ENCODE measurements around the gene SH3D21. TPM values are rescaled to one million over a fixed set of nuclear protein-coding genes. Genes with fewer than 3 reads are reported as not detected.

The SH3D21 gene
- total RNA-seq, 1 donor from 2014 or later, result 20.4 TPM

- H3K36me3 Mint-ChIP-seq (ENCODE audit: low read depth), result peaks cover 30% of the 10 kb centered on the region
- H3K4me3 Mint-ChIP-seq (ENCODE audit: low read depth), result no peak overlapping the region
- intact Hi-C loops (cut with micrococcal nuclease), result loop anchor here (1.0 kb wide), 2 partner anchors 26 to 78 kb away; no protein-coding TSS in a partner anchor
- peaks cover 5% of the 10 kb centered on the region for H3K4me1 Mint-ChIP-seq (ENCODE audit: low read depth)
- DNase-seq (ENCODE audit: low spot score), result no peak
- H3K27ac Mint-ChIP-seq, result no peak overlapping the region
- no peaks in the 10 kb centered on the region for H3K9me3 Mint-ChIP-seq
- H3K27me3 Mint-ChIP-seq (ENCODE audit: low read depth), result no peaks in the 10 kb centered on the region
Observed at GRCh38 chr1:36342426-36343185, 36.4 kb downstream of the SH3D21 start.

- Mint-ChIP-seq H3K27ac (no peak overlapping the region), H3K4me1 (ENCODE audit: low read depth) (peaks cover under 1% of the 10 kb centered on the region), H3K27me3 (ENCODE audit: low read depth) (no peaks in the 10 kb centered on the region), H3K4me3 (ENCODE audit: low read depth) (no peak overlapping the region), H3K9me3 (no peaks in the 10 kb centered on the region), H3K36me3 (ENCODE audit: low read depth) (peaks cover 40% of the 10 kb centered on the region)
- intact Hi-C loops (cut with micrococcal nuclease), result no loop called here
- no peak for DNase-seq (ENCODE audit: low spot score)
Observed at GRCh38 chr1:36343651-36344394, 37.7 kb downstream of the SH3D21 start.

GRCh38 chr1:36344395-36344680 is 38.2 kb downstream of the SH3D21 start:
- Mint-ChIP-seq H3K27me3 (ENCODE audit: low read depth) (no peaks in the 10 kb centered on the region), H3K4me1 (ENCODE audit: low read depth) (no peaks in the 10 kb centered on the region), H3K9me3 (no peaks in the 10 kb centered on the region), H3K4me3 (ENCODE audit: low read depth) (no peak overlapping the region), H3K27ac (no peak overlapping the region), H3K36me3 (ENCODE audit: low read depth) (peaks cover 40% of the 10 kb centered on the region)
- intact Hi-C loops (cut with micrococcal nuclease), result no loop called here
- no peak for DNase-seq (ENCODE audit: low spot score)

GRCh38 chr1:36345353-36345752 is 39.2 kb downstream of the SH3D21 start:
- DNase-seq (ENCODE audit: low spot score), result no peak
- H3K36me3 Mint-ChIP-seq (ENCODE audit: low read depth), result peaks cover 40% of the 10 kb centered on the region
- H3K9me3 Mint-ChIP-seq, result no peaks in the 10 kb centered on the region
- intact Hi-C loops (cut with micrococcal nuclease), result no loop called here
- H3K4me3 Mint-ChIP-seq (ENCODE audit: low read depth), result no peak overlapping the region
- H3K27ac Mint-ChIP-seq, result no peak overlapping the region
- no peaks in the 10 kb centered on the region for H3K27me3 Mint-ChIP-seq (ENCODE audit: low read depth)
- peaks cover 2% of the 10 kb centered on the region for H3K4me1 Mint-ChIP-seq (ENCODE audit: low read depth)

GRCh38 chr1:36346741-36347370 is 40.7 kb downstream of the SH3D21 start:
- Mint-ChIP-seq H3K4me3 (ENCODE audit: low read depth) (no peak overlapping the region), H3K27ac (no peak overlapping the region), H3K27me3 (ENCODE audit: low read depth) (no peaks in the 10 kb centered on the region), H3K36me3 (ENCODE audit: low read depth) (peaks cover 30% of the 10 kb centered on the region), H3K4me1 (ENCODE audit: low read depth) (peaks cover 10% of the 10 kb centered on the region), H3K9me3 (no peaks in the 10 kb centered on the region)
- intact Hi-C loops (cut with micrococcal nuclease), result no loop called here
- DNase-seq (ENCODE audit: low spot score), result no peak

GRCh38 chr1:36349241-36349671 is 43.1 kb downstream of the SH3D21 start:
- H3K9me3 Mint-ChIP-seq, result no peaks in the 10 kb centered on the region
- H3K36me3 Mint-ChIP-seq (ENCODE audit: low read depth), result peaks cover 29% of the 10 kb centered on the region
- H3K27me3 Mint-ChIP-seq (ENCODE audit: low read depth), result no peaks in the 10 kb centered on the region
- H3K27ac Mint-ChIP-seq, result peak overlapping the region; percentile 28
- H3K4me3 Mint-ChIP-seq (ENCODE audit: low read depth), result no peak overlapping the region
- H3K4me1 Mint-ChIP-seq (ENCODE audit: low read depth), result peaks cover 10% of the 10 kb centered on the region
- intact Hi-C loops (cut with micrococcal nuclease), result no loop called here
- no peak for DNase-seq (ENCODE audit: low spot score)

GRCh38 chr1:36349839-36350238 is 43.7 kb downstream of the SH3D21 start:
- intact Hi-C loops (cut with micrococcal nuclease), result no loop called here
- Mint-ChIP-seq H3K4me3 (ENCODE audit: low read depth) (no peak overlapping the region), H3K9me3 (no peaks in the 10 kb centered on the region), H3K27me3 (ENCODE audit: low read depth) (no peaks in the 10 kb centered on the region), H3K4me1 (ENCODE audit: low read depth) (peaks cover 10% of the 10 kb centered on the region), H3K27ac (peak overlapping the region; percentile 28), H3K36me3 (ENCODE audit: low read depth) (peaks cover 29% of the 10 kb centered on the region)
- no peak for DNase-seq (ENCODE audit: low spot score)

GRCh38 chr1:36350659-36351226 is 44.6 kb downstream of the SH3D21 start:
- no peaks in the 10 kb centered on the region for H3K27me3 Mint-ChIP-seq (ENCODE audit: low read depth)
- H3K36me3 Mint-ChIP-seq (ENCODE audit: low read depth), result peaks cover 29% of the 10 kb centered on the region
- intact Hi-C loops (cut with micrococcal nuclease), result no loop called here
- peak overlapping the region; percentile 20 for H3K27ac Mint-ChIP-seq
- H3K4me3 Mint-ChIP-seq (ENCODE audit: low read depth), result no peak overlapping the region
- H3K4me1 Mint-ChIP-seq (ENCODE audit: low read depth), result peaks cover 10% of the 10 kb centered on the region
- H3K9me3 Mint-ChIP-seq, result no peaks in the 10 kb centered on the region
- peak; percentile 18 for DNase-seq (ENCODE audit: low spot score)

GRCh38 chr1:36351227-36351977 is 45.2 kb downstream of the SH3D21 start:
- H3K27ac Mint-ChIP-seq, result no peak overlapping the region
- H3K27me3 Mint-ChIP-seq (ENCODE audit: low read depth), result no peaks in the 10 kb centered on the region
- no peaks in the 10 kb centered on the region for H3K9me3 Mint-ChIP-seq
- H3K4me3 Mint-ChIP-seq (ENCODE audit: low read depth), result no peak overlapping the region
- intact Hi-C loops (cut with micrococcal nuclease), result no loop called here
- peaks cover 10% of the 10 kb centered on the region for H3K4me1 Mint-ChIP-seq (ENCODE audit: low read depth)
- peaks cover 32% of the 10 kb centered on the region for H3K36me3 Mint-ChIP-seq (ENCODE audit: low read depth)
- DNase-seq (ENCODE audit: low spot score), result no peak

GRCh38 chr1:36352125-36352909 is 46.1 kb downstream of the SH3D21 start:
- peaks cover 10% of the 10 kb centered on the region for H3K4me1 Mint-ChIP-seq (ENCODE audit: low read depth)
- no peak for DNase-seq (ENCODE audit: low spot score)
- H3K4me3 Mint-ChIP-seq (ENCODE audit: low read depth), result no peak overlapping the region
- peak overlapping the region; percentile 5 for H3K27ac Mint-ChIP-seq
- peaks cover 32% of the 10 kb centered on the region for H3K36me3 Mint-ChIP-seq (ENCODE audit: low read depth)
- no peaks in the 10 kb centered on the region for H3K9me3 Mint-ChIP-seq
- H3K27me3 Mint-ChIP-seq (ENCODE audit: low read depth), result no peaks in the 10 kb centered on the region
- intact Hi-C loops (cut with micrococcal nuclease), result no loop called here

- Mint-ChIP-seq H3K9me3 (no peaks in the 10 kb centered on the region), H3K27me3 (ENCODE audit: low read depth) (no peaks in the 10 kb centered on the region), H3K36me3 (ENCODE audit: low read depth) (peaks cover 31% of the 10 kb centered on the region), H3K4me3 (ENCODE audit: low read depth) (no peak overlapping the region), H3K4me1 (ENCODE audit: low read depth) (peaks cover 10% of the 10 kb centered on the region), H3K27ac (no peak overlapping the region)
- no peak for DNase-seq (ENCODE audit: low spot score)
- intact Hi-C loops (cut with micrococcal nuclease), result no loop called here
Observed at GRCh38 chr1:36352910-36353878, 47.0 kb downstream of the SH3D21 start.
